ENCODE measurements around the gene OR2A1.
"Not testable (repeated sequence)": the region's sequence is repeated elsewhere in the genome, so short reads cannot be mapped to it uniquely, and the experiment has no call there.

Gene OR2A1

DNA sequence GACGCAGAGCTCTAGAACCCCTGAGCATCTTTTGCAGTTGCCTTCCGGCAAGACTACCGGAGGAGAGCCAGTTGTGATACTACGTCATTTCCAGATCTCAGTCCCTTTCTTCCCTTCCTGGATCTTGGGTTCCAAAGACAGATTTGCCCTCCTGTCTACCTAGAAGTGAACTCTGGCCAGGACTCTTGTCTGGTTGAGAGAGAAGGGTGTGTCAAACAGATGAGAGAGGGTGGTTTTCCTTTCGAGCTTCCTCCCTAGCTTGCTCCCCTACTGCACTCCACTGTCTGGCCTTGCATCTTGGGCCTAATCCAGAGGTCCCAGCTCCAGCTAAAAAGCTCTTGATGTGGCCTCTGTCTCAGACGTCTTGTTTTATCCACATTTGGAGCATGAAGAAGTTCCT lies 44.0 kb downstream of the OR2A1 start:
- H3K36me3 Mint-ChIP-seq (ENCODE audit: low read depth); H3K27me3 Mint-ChIP-seq (ENCODE audit: low read depth); H3K27ac Mint-ChIP-seq; DNase-seq (ENCODE audit: low spot score); H3K9me3 Mint-ChIP-seq; H3K4me3 Mint-ChIP-seq; H3K4me1 Mint-ChIP-seq (ENCODE audit: low read depth): not testable (repeated sequence)

DNA sequence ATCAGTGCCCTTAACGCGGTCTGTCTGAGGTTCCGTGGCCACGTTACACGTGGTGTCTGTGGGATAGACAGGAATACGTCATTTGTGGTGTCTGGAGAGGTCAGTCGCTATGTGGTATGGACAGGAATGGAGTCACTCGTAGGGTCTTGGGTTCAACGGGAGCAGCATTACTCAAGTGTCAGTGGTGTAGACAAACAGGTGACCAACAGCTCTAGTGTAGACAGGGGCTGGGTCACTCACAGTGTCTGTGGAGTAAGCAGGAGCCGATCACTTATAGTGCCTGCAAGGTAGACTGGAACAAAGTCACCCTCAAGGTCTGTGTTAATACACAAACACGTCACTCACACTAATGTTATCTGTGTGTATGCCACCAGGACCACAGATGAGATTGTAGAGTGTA lies 44.6 kb downstream of the OR2A1 start:
- not testable (repeated sequence) for H3K9me3 Mint-ChIP-seq; DNase-seq (ENCODE audit: low spot score); H3K27ac Mint-ChIP-seq; H3K27me3 Mint-ChIP-seq (ENCODE audit: low read depth); H3K4me1 Mint-ChIP-seq (ENCODE audit: low read depth); H3K4me3 Mint-ChIP-seq; H3K36me3 Mint-ChIP-seq (ENCODE audit: low read depth)

DNA sequence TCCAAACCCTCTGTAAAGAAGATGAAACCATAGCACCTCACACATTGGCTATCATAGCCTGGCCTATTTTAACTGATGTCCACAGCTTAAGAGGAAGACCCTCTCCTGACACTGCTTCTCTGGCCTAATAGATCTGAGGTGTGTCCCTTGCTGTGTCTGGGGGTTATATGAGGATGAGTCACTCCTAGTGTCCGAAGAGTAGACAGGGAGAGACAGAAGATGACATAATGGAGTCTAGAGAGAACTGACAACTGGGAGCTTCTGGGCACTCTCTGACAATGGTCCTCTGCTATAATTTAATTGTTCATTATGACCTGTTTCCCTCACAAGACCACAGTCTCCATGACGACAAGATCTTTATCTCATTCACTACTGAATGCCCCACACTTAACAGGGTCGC lies 49.8 kb downstream of the OR2A1 start:
- not testable (repeated sequence) for H3K4me1 Mint-ChIP-seq (ENCODE audit: low read depth); H3K36me3 Mint-ChIP-seq (ENCODE audit: low read depth); H3K27me3 Mint-ChIP-seq (ENCODE audit: low read depth); DNase-seq (ENCODE audit: low spot score); H3K4me3 Mint-ChIP-seq; H3K27ac Mint-ChIP-seq; H3K9me3 Mint-ChIP-seq

DNA sequence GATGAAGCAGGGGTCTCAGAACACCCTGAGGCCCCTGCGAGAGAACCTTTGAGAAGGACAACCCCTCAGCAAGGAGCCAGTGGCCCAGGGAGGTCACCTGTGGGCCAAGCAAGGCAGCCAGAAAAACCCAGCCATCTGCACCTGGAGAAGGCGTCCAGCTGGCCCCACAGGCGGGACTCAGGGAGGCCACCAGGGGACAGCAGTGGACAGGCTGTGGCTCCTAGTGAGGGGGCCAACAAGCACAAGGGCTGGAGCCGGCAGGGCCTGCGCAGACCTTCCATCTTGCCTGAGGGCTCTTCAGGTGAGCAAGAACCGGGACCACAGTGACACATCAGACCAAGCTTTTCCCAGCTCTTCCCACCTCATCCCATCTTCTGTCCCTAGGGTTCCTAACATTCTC lies 53.3 kb downstream of the OR2A1 start:
- not testable (repeated sequence) for H3K36me3 Mint-ChIP-seq (ENCODE audit: low read depth); H3K27me3 Mint-ChIP-seq (ENCODE audit: low read depth); H3K4me1 Mint-ChIP-seq (ENCODE audit: low read depth); H3K27ac Mint-ChIP-seq; H3K4me3 Mint-ChIP-seq; DNase-seq (ENCODE audit: low spot score); H3K9me3 Mint-ChIP-seq

DNA sequence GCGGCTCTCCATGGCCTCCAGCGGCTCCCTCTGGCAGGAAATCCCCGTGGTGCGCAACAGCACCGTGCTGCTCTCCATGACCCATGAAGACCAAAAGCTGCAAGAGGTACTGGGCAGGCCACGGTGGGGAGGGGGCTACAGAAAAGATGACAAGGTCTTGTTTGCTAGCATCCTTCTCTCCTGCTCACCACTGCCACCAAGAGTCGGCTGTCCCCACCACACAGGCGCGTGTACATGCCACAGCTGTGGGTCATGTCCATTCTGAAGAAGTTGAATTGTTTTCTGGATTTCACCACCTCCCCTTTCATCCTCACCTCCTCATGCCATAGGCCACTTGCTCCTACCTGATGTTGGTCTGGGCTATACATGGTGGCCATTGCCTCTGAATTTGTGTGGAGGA lies 55.0 kb downstream of the OR2A1 start:
- H3K4me3 Mint-ChIP-seq; H3K27ac Mint-ChIP-seq; DNase-seq (ENCODE audit: low spot score); H3K4me1 Mint-ChIP-seq (ENCODE audit: low read depth); H3K9me3 Mint-ChIP-seq; H3K27me3 Mint-ChIP-seq (ENCODE audit: low read depth); H3K36me3 Mint-ChIP-seq (ENCODE audit: low read depth): not testable (repeated sequence)

DNA sequence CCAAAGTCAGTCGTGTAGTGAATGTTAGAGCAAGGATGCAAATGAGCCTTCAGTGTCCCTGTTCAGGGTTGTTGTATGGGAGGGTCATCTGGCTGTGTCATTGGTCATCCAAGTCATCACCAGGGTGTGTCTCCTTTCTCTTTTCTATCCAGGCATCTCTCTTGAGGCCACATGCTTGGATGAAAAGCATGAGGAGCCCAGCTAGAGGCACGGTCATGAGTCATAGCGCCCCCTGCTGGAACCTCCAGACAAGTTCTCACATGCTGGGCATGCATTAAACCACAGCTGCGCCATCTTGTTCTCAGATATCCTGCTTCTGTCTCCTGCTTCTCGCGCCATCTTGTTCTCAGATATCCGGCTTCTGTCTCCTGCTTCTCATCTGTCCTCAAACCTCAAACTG lies 57.0 kb downstream of the OR2A1 start:
- not testable (repeated sequence) for H3K9me3 Mint-ChIP-seq; H3K36me3 Mint-ChIP-seq (ENCODE audit: low read depth); H3K4me1 Mint-ChIP-seq (ENCODE audit: low read depth); H3K4me3 Mint-ChIP-seq; H3K27me3 Mint-ChIP-seq (ENCODE audit: low read depth); H3K27ac Mint-ChIP-seq; DNase-seq (ENCODE audit: low spot score)

Measured in T-helper 2 cell treated with Interferon-gamma antibody and Interleukin-4, amounts not matched to agents 5 μg/mL and 100 μg/mL, for 36 hours (primary cell).